Hepatocyte (in vitro differentiated cells): ENCODE results near the gene KEAP1. TPM values are rescaled to one million over a fixed set of nuclear protein-coding genes. Genes with fewer than 3 reads are reported as not detected.

Experiments used
- DNase-seq: peaks from one replicate; pipeline ENCODE4 v3.0.0-alpha.2; 2016; ENCODE audit warnings: low spot score
- H2AFZ ChIP-seq: fragments of 200-600 bp; sonication (generic); 2 replicates; pipeline ENCODE4 v1.6.0; 2016; ENCODE audit warnings: antibody characterized with exemption, mild to moderate bottlenecking
- H3K27ac ChIP-seq: fragments of 200-600 bp; sonication (generic); 2 replicates; pipeline ENCODE4 v1.5.1; 2016; ENCODE audit warnings: mild to moderate bottlenecking
- H3K27me3 ChIP-seq: fragments of 200-600 bp; sonication (generic); 2 replicates; pipeline ENCODE4 v1.6.1; 2016
- H3K36me3 ChIP-seq: fragments of 200-600 bp; sonication (generic); replicated peaks from 2 replicates; pipeline ENCODE4 v1.5.1; 2016; ENCODE audit warnings: low read depth; ENCODE audit not compliant: insufficient read depth
- H3K4me1 ChIP-seq: fragments of 200-600 bp; sonication (generic); 2 replicates; pipeline ENCODE4 v1.5.1; 2016; ENCODE audit warnings: mild to moderate bottlenecking, moderate library complexity; ENCODE audit not compliant: insufficient read depth
- H3K4me2 ChIP-seq: fragments of 200-600 bp; sonication (generic); 2 replicates; pipeline ENCODE4 v1.6.0; 2016
- H3K4me3 ChIP-seq: fragments of 200-600 bp; sonication (generic); 2 replicates; pipeline ENCODE4 v1.5.1; 2016; ENCODE audit warnings: mild to moderate bottlenecking
- H3K79me2 ChIP-seq: fragments of 200-600 bp; sonication (generic); 2 replicates; pipeline ENCODE4 v1.6.0; 2017; ENCODE audit warnings: mild to moderate bottlenecking
- H3K9me2 ChIP-seq: fragments of 200-600 bp; sonication (generic); replicated peaks from 2 replicates; pipeline ENCODE4 v1.6.0; 2017; ENCODE audit warnings: mild to moderate bottlenecking; ENCODE audit not compliant: insufficient read depth
- H3K9me3 ChIP-seq: fragments of 200-600 bp; sonication (generic); 2 replicates; pipeline ENCODE4 v1.5.1; 2016; ENCODE audit warnings: low read depth, mild to moderate bottlenecking
- H4K20me1 ChIP-seq: fragments of 200-600 bp; sonication (generic); 2 replicates; pipeline ENCODE4 v1.6.0; 2016; ENCODE audit warnings: mild to moderate bottlenecking; ENCODE audit not compliant: insufficient read depth, poor library complexity, severe bottlenecking
- EZH2 ChIP-seq: fragments of 200-600 bp; sonication (generic); IDR thresholded peaks from 2 replicates; pipeline ENCODE4 v1.6.1; 2016; ENCODE audit warnings: antibody characterized with exemption, mild to moderate bottlenecking, borderline replicate concordance
- EZH2phosphoT487 ChIP-seq: fragments of 200-600 bp; sonication (generic); IDR thresholded peaks from one replicate; pipeline ENCODE4 v1.6.1; 2018; ENCODE audit warnings: antibody characterized with exemption, mild to moderate bottlenecking, low read depth, moderate library complexity; ENCODE audit not compliant: unreplicated experiment, severe bottlenecking
- WGBS: methylation state at CpG from one replicate; pipeline ENCODE4 v1.1.6; 2016; ENCODE audit warnings: low lambda C conversion rate; ENCODE audit errors: missing lambda C conversion rate; 5-methylcytosine and 5-hydroxymethylcytosine counted together
- polyA plus RNA-seq: library from polyadenylated mRNA; unstranded; fragments of >200 nt; fragmentation: Nextera tagmentation; extraction: Ambion mirVana; gene quantifications from 2 replicates; pipeline ENCODE4 v1.2.1, GENCODE V29; 2016
- total RNA-seq: library from RNA; depleted of rRNA; stranded (reverse); fragments of >200 nt; gene quantifications from 2 replicates; pipeline ENCODE4 v1.2.3, GENCODE V29; 2014
- TF ChIP-seq, protein P1 (sequence below): fragments of 200-600 bp; sonication (generic); IDR thresholded peaks from 2 replicates; pipeline ENCODE4 v1.5.1; 2016; ENCODE audit warnings: antibody characterized with exemption, mild to moderate bottlenecking; ENCODE audit not compliant: poor library complexity

The KEAP1 gene
- total and polyA plus RNA-seq, 2 experiments from 2014 or later = 48.2 to 66.8 TPM

DNA sequence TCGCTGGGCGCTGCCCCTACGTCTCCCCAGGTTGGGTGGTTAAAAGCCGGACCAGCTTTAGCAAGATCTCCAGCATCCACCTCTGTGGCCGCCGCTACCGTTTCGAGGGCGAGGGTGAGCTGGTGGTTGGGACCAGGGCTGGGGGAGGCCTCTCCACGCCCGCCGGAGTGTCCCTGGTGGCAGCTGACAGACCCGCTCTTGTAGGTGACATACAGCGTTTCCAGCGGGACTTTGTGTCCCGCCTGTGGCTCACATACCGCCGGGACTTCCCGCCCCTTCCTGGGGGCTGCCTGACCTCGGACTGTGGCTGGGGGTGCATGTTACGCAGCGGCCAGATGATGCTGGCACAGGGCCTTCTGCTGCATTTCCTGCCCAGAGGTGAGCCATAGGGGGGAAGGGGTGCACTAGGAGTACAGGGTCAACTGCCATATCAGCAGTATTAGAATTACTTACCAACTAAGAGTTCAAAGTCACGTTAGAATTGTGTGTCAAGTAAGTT lies 41.6 kb upstream of the KEAP1 start:
- H4K20me1 ChIP-seq = no peaks in the 10 kb centered on the region
- no peak overlapping the region for H3K4me3 ChIP-seq
- H3K27me3 ChIP-seq = no peaks in the 10 kb centered on the region
- H3K9me2 ChIP-seq = no peaks in the 10 kb centered on the region
- DNase-seq = no peak
- WGBS = 85% methylated on average over 23 of the region's 23 CpGs
- peaks cover 9% of the 10 kb centered on the region for H3K4me1 ChIP-seq
- no peaks in the 10 kb centered on the region for H3K36me3 ChIP-seq
- peak overlapping the region; percentile 95 for H3K4me2 ChIP-seq
- no peak overlapping the region for H2AFZ ChIP-seq
- no peaks in the 10 kb centered on the region for H3K9me3 ChIP-seq
- TF ChIP-seq, protein P1, sequence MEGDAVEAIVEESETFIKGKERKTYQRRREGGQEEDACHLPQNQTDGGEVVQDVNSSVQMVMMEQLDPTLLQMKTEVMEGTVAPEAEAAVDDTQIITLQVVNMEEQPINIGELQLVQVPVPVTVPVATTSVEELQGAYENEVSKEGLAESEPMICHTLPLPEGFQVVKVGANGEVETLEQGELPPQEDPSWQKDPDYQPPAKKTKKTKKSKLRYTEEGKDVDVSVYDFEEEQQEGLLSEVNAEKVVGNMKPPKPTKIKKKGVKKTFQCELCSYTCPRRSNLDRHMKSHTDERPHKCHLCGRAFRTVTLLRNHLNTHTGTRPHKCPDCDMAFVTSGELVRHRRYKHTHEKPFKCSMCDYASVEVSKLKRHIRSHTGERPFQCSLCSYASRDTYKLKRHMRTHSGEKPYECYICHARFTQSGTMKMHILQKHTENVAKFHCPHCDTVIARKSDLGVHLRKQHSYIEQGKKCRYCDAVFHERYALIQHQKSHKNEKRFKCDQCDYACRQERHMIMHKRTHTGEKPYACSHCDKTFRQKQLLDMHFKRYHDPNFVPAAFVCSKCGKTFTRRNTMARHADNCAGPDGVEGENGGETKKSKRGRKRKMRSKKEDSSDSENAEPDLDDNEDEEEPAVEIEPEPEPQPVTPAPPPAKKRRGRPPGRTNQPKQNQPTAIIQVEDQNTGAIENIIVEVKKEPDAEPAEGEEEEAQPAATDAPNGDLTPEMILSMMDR = no peak
- no peak for TF ChIP-seq EZH2
- no peak for TF ChIP-seq EZH2phosphoT487
- H3K79me2 ChIP-seq = peaks cover 28% of the 10 kb centered on the region
- no peak overlapping the region for H3K27ac ChIP-seq

DNA sequence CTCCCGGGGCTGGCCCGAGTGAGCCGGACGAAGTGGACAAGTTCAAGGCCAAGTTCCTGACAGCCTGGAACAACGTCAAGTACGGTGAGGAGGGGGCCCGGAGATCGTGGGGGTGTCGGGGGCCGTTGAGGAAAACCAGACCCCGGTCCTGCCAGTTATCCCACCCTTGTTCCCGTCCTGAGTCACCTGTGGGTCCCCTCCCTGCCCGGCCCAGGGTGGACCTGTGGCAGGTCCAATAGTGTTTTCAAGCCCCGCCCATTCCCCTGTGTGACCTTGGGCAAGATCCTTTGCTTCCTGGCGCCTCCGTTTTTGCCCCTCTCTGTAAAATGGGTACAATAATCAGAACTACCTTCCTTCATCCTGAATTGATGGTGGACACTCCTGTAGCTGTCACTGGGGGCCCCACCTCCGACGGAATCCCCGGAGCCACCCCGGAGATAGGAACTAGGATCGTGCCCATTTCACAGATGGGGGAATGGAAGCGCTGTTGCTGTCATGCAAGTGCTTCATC lies 41.1 kb upstream of the KEAP1 start:
- Histone ChIP-seq H3K36me3 (no peaks in the 10 kb centered on the region), H3K4me2 (peak overlapping the region; percentile 95), H3K27ac (peak overlapping the region; percentile 62), H3K9me2 (no peaks in the 10 kb centered on the region), H2AFZ (peak overlapping the region; percentile 90), H3K9me3 (no peaks in the 10 kb centered on the region), H3K4me1 (peaks cover 9% of the 10 kb centered on the region), H4K20me1 (no peaks in the 10 kb centered on the region), H3K4me3 (peak overlapping the region; percentile 93), H3K79me2 (peaks cover 28% of the 10 kb centered on the region), H3K27me3 (no peaks in the 10 kb centered on the region)
- peak; percentile 58 for DNase-seq
- TF ChIP-seq EZH2 = no peak
- no peak for TF ChIP-seq EZH2phosphoT487
- TF ChIP-seq, protein P1 = no peak
- 27% methylated on average over 22 of the region's 22 CpGs for WGBS

DNA sequence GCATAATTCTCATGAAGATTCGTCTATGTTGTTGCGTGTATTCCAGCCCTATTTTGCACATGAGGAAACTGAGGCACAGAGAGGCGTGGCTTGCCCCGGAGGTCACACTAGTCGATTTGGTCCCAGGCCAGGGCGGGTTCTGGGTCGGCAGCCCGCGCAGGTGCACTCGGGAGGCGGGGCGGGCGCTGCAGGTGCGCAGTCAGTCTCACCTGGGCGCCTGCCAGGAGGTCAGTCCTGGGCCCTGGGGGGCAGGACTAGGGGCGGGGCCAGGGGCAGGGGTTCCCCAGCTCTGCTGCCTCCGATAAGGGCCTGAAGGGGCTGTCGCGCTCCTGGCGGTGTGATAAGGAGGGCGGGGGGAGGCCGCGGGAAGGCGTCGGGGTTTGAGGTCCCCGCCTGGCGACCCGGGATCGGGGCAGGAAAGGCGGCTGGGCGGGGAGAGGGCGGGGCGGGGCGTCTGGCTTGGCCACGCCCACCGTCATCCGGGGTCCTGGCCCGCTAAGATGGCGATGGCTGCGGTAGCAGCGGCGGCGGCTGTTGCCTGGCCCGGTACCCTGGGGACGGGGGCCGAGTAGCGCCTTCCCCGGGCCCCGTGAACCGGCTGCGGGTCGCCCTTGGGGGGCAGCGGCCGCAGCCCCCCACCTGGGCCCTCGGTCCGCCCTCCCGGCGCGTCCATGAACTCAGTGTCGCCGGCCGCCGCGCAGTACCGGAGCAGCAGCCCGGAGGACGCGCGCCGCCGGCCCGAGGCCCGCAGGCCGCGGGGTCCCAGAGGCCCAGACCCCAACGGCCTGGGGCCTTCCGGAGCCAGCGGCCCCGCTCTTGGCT lies 40.5 kb upstream of the KEAP1 start, which contains the start of gene ATG4D:
ATG4D (plus strand) TSS at position 485 of the 822 bp plus-strand sequence; CDS start at position 672, 187 bp downstream.
- peak; percentile 93 for DNase-seq
- Histone ChIP-seq H3K4me3 (peak within 1 kb of the TSS; percentile 93), H3K4me2 (peak within 1 kb of the TSS; percentile 95), H3K36me3 (no peaks in the 10 kb centered on the region), H4K20me1 (no peaks in the 10 kb centered on the region), H3K4me1 (peaks cover 9% of the 10 kb centered on the region), H3K79me2 (peaks cover 28% of the 10 kb centered on the region), H3K27ac (peak within 1 kb of the TSS; percentile 62), H3K27me3 (no peaks in the 10 kb centered on the region), H2AFZ (peak within 1 kb of the TSS; percentile 90), H3K9me3 (no peaks in the 10 kb centered on the region), H3K9me2 (no peaks in the 10 kb centered on the region)
- TF ChIP-seq EZH2 (no peak), EZH2phosphoT487 (no peak)
- TF ChIP-seq, protein P1 = no peak
- WGBS = 2% methylated on average over 45 of the region's 79 CpGs
